Esophagus squamous epithelium (tissue), 4 donors: ENCODE data around the gene ACTR8.

Source experiments
- POLR2A ChIP-seq, 4 donors: fragments of 450-650 bp; IDR thresholded peaks; one replicate each; pipeline ENCODE4 v1.6.1; 2017; ENCODE audit warnings: antibody characterized with exemption in 4 of 4, mild to moderate bottlenecking in 4 of 4, moderate library complexity in 3 of 4
- TF ChIP-seq, protein P1 (sequence below), 6 experiments: fragments of 450-650 bp in 4 of 6; fragments of 200-600 bp in 2 of 6; sonication (generic) in 2 of 6; IDR thresholded peaks; one replicate each; pipeline ENCODE4 v1.5.1; 2016 to 2019; ENCODE audit warnings: antibody characterized with exemption in 6 of 6, mild to moderate bottlenecking in 4 of 6, moderate library complexity in 4 of 6

DNA sequence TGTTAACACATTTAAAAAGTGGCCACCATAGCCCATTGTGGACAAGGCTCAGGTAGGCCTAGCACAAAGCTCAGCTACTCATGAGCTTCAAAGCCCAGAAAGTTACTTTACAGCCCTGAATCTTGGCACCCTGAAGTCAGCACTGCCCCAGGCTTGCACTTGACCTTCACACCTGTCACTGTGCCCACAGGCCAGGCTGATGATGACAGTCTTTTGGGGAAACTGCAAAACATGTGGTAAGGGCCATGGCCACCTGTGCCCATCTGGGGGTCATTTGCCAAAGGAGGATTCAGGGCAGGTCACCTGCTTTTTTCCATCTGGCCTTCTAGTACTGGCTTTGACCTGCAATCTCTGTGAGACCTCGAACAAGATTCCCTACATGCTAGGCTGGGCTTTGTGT lies 46.7 kb downstream of the ACTR8 start:
- TF ChIP-seq, protein P1, sequence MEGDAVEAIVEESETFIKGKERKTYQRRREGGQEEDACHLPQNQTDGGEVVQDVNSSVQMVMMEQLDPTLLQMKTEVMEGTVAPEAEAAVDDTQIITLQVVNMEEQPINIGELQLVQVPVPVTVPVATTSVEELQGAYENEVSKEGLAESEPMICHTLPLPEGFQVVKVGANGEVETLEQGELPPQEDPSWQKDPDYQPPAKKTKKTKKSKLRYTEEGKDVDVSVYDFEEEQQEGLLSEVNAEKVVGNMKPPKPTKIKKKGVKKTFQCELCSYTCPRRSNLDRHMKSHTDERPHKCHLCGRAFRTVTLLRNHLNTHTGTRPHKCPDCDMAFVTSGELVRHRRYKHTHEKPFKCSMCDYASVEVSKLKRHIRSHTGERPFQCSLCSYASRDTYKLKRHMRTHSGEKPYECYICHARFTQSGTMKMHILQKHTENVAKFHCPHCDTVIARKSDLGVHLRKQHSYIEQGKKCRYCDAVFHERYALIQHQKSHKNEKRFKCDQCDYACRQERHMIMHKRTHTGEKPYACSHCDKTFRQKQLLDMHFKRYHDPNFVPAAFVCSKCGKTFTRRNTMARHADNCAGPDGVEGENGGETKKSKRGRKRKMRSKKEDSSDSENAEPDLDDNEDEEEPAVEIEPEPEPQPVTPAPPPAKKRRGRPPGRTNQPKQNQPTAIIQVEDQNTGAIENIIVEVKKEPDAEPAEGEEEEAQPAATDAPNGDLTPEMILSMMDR (IDR thresholded peaks at IDR 0.05), result no peak
- no peak for TF ChIP-seq POLR2A (IDR thresholded peaks at IDR 0.05)
